Measurements from ENCODE around the gene TXNRD1.

TXNRD1 gene

DNA sequence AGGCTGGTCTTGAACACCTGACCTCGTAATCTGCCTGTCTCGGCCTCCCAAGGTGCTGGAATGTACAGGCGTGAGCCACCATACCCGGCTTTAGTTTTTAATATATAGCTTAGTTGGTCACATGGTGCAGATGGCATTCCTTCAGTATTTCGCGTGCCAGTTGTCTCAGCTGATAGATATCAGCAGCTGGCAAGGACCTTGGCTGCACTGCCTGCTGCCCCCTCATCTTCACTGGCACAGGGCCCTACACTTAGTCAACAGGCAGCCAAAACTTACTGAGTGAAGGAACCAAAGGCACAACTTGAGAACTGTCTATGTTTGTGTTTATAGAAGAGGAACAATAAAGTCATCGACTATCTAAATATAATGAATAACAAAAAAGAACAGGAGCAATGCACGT, 119.0 kb downstream of the TXNRD1 start:
- TF ChIP-seq TAF1 (IDR thresholded peaks at IDR 0.05; ENCODE audit: borderline replicate concordance, insufficient read depth, low read length) = no peak
- TF ChIP-seq FOXP2 (optimal IDR thresholded peaks at IDR 0.05; ENCODE audit: borderline replicate concordance, extremely low read depth, extremely low read length, insufficient read depth) = no peak
- no peak for TF ChIP-seq SIN3A (IDR thresholded peaks at IDR 0.05; ENCODE audit: borderline replicate concordance, insufficient read depth, low read length)
- TF ChIP-seq POLR2AphosphoS5 (IDR thresholded peaks at IDR 0.05; ENCODE audit: low read depth, low read length) = no peak
- TF ChIP-seq, protein P1, sequence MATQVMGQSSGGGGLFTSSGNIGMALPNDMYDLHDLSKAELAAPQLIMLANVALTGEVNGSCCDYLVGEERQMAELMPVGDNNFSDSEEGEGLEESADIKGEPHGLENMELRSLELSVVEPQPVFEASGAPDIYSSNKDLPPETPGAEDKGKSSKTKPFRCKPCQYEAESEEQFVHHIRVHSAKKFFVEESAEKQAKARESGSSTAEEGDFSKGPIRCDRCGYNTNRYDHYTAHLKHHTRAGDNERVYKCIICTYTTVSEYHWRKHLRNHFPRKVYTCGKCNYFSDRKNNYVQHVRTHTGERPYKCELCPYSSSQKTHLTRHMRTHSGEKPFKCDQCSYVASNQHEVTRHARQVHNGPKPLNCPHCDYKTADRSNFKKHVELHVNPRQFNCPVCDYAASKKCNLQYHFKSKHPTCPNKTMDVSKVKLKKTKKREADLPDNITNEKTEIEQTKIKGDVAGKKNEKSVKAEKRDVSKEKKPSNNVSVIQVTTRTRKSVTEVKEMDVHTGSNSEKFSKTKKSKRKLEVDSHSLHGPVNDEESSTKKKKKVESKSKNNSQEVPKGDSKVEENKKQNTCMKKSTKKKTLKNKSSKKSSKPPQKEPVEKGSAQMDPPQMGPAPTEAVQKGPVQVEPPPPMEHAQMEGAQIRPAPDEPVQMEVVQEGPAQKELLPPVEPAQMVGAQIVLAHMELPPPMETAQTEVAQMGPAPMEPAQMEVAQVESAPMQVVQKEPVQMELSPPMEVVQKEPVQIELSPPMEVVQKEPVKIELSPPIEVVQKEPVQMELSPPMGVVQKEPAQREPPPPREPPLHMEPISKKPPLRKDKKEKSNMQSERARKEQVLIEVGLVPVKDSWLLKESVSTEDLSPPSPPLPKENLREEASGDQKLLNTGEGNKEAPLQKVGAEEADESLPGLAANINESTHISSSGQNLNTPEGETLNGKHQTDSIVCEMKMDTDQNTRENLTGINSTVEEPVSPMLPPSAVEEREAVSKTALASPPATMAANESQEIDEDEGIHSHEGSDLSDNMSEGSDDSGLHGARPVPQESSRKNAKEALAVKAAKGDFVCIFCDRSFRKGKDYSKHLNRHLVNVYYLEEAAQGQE (IDR thresholded peaks at IDR 0.05; ENCODE audit: insufficient read depth in 1 of 2, low read depth in 2 of 2, low read length in 2 of 2) = no peak

DNA sequence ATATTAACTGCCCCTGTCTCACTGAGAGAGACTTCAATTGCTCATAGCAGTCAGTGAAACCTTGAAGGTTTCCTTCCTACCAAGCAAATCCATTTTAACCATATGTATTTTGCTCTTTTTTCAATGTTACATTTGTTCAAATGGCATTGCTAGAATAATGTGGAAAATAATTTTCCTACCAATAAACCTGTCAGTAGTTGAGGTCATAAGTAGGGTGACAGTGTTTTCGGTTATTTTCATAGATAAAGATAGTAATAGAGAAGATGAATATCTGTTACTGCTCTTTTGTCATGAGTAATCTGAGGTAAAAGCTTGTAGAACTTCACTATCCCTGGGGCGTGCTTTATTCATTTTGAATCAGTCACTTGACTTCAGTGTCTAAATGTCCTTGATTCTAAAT, 120.5 kb downstream of the TXNRD1 start:
- TF ChIP-seq, protein P1 (IDR thresholded peaks at IDR 0.05; ENCODE audit: insufficient read depth in 1 of 2, low read depth in 2 of 2, low read length in 2 of 2) = no peak
- TF ChIP-seq POLR2AphosphoS5 (IDR thresholded peaks at IDR 0.05; ENCODE audit: low read depth, low read length) (no peak), SIN3A (IDR thresholded peaks at IDR 0.05; ENCODE audit: borderline replicate concordance, insufficient read depth, low read length) (no peak), TAF1 (IDR thresholded peaks at IDR 0.05; ENCODE audit: borderline replicate concordance, insufficient read depth, low read length) (no peak), FOXP2 (optimal IDR thresholded peaks at IDR 0.05; ENCODE audit: borderline replicate concordance, extremely low read depth, extremely low read length, insufficient read depth) (no peak)

DNA sequence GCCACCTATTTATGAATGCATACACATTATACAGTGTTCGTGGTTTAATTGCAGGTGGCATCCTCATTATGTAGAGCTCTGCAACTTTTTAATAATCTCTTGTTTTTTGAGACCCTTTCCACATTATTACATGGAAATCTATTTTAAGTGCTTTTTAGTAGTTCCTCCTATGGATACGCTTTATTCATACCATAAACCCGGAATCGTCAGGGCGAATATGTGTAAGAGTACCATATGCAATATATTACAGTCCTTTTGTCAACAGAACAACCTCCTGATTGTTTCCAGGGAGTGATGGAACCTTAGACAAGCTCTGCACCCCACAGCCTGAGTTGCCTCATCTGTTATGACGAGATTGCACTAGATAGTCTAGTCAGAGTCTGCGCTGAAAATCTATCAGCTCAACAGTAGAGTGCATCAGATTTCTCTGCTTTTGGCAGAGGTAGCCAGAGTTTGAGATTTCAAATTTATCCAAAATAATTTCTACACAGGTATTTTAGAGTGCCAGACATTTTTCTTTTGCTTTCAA, 121.5 kb downstream of the TXNRD1 start:
- TF ChIP-seq SIN3A (IDR thresholded peaks at IDR 0.05; ENCODE audit: borderline replicate concordance, insufficient read depth, low read length) (no peak), FOXP2 (optimal IDR thresholded peaks at IDR 0.05; ENCODE audit: borderline replicate concordance, extremely low read depth, extremely low read length, insufficient read depth) (no peak), TAF1 (IDR thresholded peaks at IDR 0.05; ENCODE audit: borderline replicate concordance, insufficient read depth, low read length) (no peak), POLR2AphosphoS5 (IDR thresholded peaks at IDR 0.05; ENCODE audit: low read depth, low read length) (no peak)
- TF ChIP-seq, protein P1 (IDR thresholded peaks at IDR 0.05; ENCODE audit: insufficient read depth in 1 of 2, low read depth in 2 of 2, low read length in 2 of 2) = no peak

DNA sequence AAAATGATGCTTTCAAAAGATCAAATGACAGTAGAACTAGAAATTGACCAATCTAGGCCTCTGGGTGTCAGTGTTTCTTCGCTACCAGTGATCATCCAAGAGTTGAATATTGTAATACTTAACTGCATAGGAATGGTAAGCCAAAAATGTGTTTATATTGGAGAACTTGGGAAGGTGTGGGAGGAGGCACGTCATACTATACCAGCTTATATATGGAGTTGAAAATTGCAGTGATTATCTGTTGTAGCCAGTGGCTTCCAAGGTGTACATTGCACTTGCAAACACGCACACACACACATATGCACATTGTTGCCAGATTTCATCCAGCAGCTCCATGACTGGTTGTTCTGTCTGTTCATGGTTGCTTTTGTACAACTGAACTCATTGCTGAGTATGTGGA, 124.1 kb downstream of the TXNRD1 start:
- TF ChIP-seq, protein P1 (IDR thresholded peaks at IDR 0.05; ENCODE audit: insufficient read depth in 1 of 2, low read depth in 2 of 2, low read length in 2 of 2) = no peak
- TF ChIP-seq FOXP2 (optimal IDR thresholded peaks at IDR 0.05; ENCODE audit: borderline replicate concordance, extremely low read depth, extremely low read length, insufficient read depth) = no peak
- TF ChIP-seq SIN3A (IDR thresholded peaks at IDR 0.05; ENCODE audit: borderline replicate concordance, insufficient read depth, low read length) = no peak
- no peak for TF ChIP-seq POLR2AphosphoS5 (IDR thresholded peaks at IDR 0.05; ENCODE audit: low read depth, low read length)
- TF ChIP-seq TAF1 (IDR thresholded peaks at IDR 0.05; ENCODE audit: borderline replicate concordance, insufficient read depth, low read length) = no peak

DNA sequence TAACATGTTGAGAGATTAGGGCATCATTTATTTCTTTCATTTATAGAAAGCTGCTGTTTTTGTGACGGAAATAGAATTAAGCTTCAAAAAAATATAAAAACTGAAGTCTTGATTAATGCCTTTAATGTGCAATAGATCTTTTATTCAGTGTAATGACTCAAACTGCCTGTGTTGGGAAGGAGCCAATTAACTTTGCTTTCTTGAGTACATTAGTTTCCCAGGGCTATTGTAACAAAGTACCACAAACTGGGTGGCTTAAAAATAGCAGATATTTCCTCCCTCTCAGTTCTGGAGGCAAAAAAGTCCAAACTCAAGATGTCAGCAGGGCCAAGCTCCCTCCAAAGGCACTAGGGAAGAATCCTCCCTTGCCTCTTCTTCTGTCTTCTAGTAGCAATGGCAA, 124.6 kb downstream of the TXNRD1 start:
- no peak for TF ChIP-seq POLR2AphosphoS5 (IDR thresholded peaks at IDR 0.05; ENCODE audit: low read depth, low read length)

All from PFSK-1 (cell line).